Measurements from ENCODE around the gene ACTL6A.
"Not testable (repeated sequence)": the region's sequence is repeated elsewhere in the genome, so short reads cannot be mapped to it uniquely, and the experiment has no call there.

ACTL6A gene

GRCh38 chr3:179562591-179563270 is at the start of gene ACTL6A:
Gene ACTL6A, plus strand, starts transcription at chr3:179562926. Its CDS starts 167 bp downstream, at chr3:179563093.
- peak; percentile 94 to 99 (median 98) for DNase-seq

- DNase-seq: no peak
These were observed 48.9 kb upstream of the ACTL6A start for GRCh38 chr3:179513862-179514261.

- not testable (repeated sequence) for DNase-seq
These were observed 46.1 kb upstream of the ACTL6A start for GRCh38 chr3:179516461-179517251.

GRCh38 chr3:179526482-179526881 is 36.2 kb upstream of the ACTL6A start:
- no peak for DNase-seq

GRCh38 chr3:179526989-179527391 is 35.7 kb upstream of the ACTL6A start:
- DNase-seq: peak in 7 of 14 donors; percentile 4 to 33 (median 6)

- DNase-seq: no peak
These were observed 34.0 kb upstream of the ACTL6A start for GRCh38 chr3:179528772-179529171.

GRCh38 chr3:179531576-179531975 is 31.1 kb upstream of the ACTL6A start:
- DNase-seq: no peak

GRCh38 chr3:179533274-179533673 is 29.5 kb upstream of the ACTL6A start:
- DNase-seq: no peak

- no peak for DNase-seq
These were observed 26.5 kb upstream of the ACTL6A start for GRCh38 chr3:179536256-179536655.

- DNase-seq: no peak
These were observed 21.6 kb upstream of the ACTL6A start for GRCh38 chr3:179541094-179541493.

GRCh38 chr3:179541596-179541995 is 21.1 kb upstream of the ACTL6A start:
- no peak for DNase-seq

GRCh38 chr3:179542375-179542774 is 20.4 kb upstream of the ACTL6A start:
- no peak for DNase-seq

GRCh38 chr3:179544981-179545645 is 17.6 kb upstream of the ACTL6A start:
- no peak for DNase-seq

GRCh38 chr3:179546814-179547241 is 15.9 kb upstream of the ACTL6A start:
- DNase-seq: no peak

GRCh38 chr3:179551349-179552105 is 11.2 kb upstream of the ACTL6A start:
- DNase-seq: no peak

- DNase-seq: peak in 10 of 14 donors; percentile 1 to 47 (median 14)
These were observed 3.9 kb upstream of the ACTL6A start for GRCh38 chr3:179558742-179559364.

- DNase-seq: no peak
These were observed 1.9 kb upstream of the ACTL6A start for GRCh38 chr3:179560791-179561190.

- DNase-seq: peak in 7 of 14 donors; percentile 13 to 67 (median 52)
These were observed 601 bp downstream of the ACTL6A start for GRCh38 chr3:179563271-179563783.

GRCh38 chr3:179565496-179565895 is 2.8 kb downstream of the ACTL6A start:
- DNase-seq: no peak

GRCh38 chr3:179580992-179581391 is 18.3 kb downstream of the ACTL6A start:
- DNase-seq: no peak

GRCh38 chr3:179589143-179589542 is 26.4 kb downstream of the ACTL6A start:
- no peak for DNase-seq

GRCh38 chr3:179590669-179591068 is 27.9 kb downstream of the ACTL6A start:
- DNase-seq: no peak

Data from C1 segment of cervical spinal cord (tissue), 14 donors.